ENCODE measurements around the gene MAGEA8. TPM values are rescaled to one million over a fixed set of nuclear protein-coding genes. Genes with fewer than 3 reads are reported as not detected.

The MAGEA8 gene
- total RNA-seq, 1 experiment from 2014 or later: not detected

DNA sequence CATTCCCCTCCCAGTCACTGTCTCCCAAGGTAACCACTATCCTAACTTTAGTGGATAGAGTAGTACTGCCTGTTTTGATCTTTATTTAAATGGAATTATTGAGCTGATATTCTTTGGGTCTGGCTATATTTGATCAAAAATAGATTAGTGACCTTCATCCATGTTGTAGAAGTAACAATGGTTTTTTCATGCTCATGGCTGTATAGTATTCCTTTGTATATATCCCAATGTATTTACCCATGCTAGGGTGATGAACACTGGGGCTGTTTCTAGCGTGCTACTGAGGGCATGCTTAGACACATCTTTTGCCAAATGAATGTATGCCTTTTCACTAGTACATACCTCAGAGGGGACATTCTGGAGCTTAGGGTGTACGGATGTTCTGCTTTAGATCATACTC, 10.1 kb upstream of the MAGEA8 start:
- Histone ChIP-seq H3K4me1 (ENCODE audit: insufficient read depth, low read length, poor library complexity, severe bottlenecking) (no peaks in the 10 kb centered on the region), H3K27ac (ENCODE audit: low read depth, low read length, poor library complexity, severe bottlenecking) (no peak overlapping the region), H3K4me3 (ENCODE audit: low read depth, low read length, poor library complexity, severe bottlenecking) (no peak overlapping the region), H3K36me3 (ENCODE audit: insufficient read depth, low read length, poor library complexity, severe bottlenecking) (no peaks in the 10 kb centered on the region), H3K27me3 (replicated peaks; ENCODE audit: insufficient read depth, low read depth, low read length, poor library complexity) (no peaks in the 10 kb centered on the region), H3K9me3 (ENCODE audit: low read depth, low read length, poor library complexity, severe bottlenecking) (no peaks in the 10 kb centered on the region)
- DNase-seq (ENCODE audit: low spot score): no peak
- ChIA-PET POLR2A (ENCODE audit: low non-redundant PET) (no interaction called here), CTCF (no interaction called here)
- TF ChIP-seq, protein P1, sequence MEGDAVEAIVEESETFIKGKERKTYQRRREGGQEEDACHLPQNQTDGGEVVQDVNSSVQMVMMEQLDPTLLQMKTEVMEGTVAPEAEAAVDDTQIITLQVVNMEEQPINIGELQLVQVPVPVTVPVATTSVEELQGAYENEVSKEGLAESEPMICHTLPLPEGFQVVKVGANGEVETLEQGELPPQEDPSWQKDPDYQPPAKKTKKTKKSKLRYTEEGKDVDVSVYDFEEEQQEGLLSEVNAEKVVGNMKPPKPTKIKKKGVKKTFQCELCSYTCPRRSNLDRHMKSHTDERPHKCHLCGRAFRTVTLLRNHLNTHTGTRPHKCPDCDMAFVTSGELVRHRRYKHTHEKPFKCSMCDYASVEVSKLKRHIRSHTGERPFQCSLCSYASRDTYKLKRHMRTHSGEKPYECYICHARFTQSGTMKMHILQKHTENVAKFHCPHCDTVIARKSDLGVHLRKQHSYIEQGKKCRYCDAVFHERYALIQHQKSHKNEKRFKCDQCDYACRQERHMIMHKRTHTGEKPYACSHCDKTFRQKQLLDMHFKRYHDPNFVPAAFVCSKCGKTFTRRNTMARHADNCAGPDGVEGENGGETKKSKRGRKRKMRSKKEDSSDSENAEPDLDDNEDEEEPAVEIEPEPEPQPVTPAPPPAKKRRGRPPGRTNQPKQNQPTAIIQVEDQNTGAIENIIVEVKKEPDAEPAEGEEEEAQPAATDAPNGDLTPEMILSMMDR (conservative IDR thresholded peaks at IDR 0.05; ENCODE audit: low read depth, low read length): no peak
- TF ChIP-seq EZH2 (IDR thresholded peaks at IDR 0.05; ENCODE audit: borderline replicate concordance, low read depth, low read length, poor library complexity, severe bottlenecking): no peak
- intact Hi-C loops (cut with micrococcal nuclease; ENCODE audit: unreplicated experiment): no loop called here
- no TSS peak for BruUV-seq (replicated peaks)

DNA sequence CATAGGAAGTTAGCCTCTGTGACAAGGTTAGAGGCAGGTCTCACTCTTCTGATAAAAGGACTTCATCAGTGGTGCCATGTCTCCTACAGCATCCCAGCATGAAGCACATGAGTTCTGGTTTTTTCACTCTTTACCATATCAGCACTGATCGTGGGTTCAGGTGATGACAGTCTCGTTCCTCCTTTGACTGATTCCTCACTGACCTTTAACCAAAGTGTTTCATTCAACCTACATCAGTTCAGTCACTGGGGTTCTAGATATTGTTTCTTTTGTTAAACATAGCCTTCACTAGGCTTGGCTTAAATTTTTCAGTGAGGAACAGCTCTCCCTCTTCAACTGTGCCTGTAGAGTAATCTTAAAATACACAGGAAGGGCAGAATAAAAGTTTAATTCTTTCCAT, 9.6 kb upstream of the MAGEA8 start:
- intact Hi-C loops (cut with micrococcal nuclease; ENCODE audit: unreplicated experiment): no loop called here
- Histone ChIP-seq H3K9me3 (ENCODE audit: low read depth, low read length, poor library complexity, severe bottlenecking) (no peaks in the 10 kb centered on the region), H3K27me3 (replicated peaks; ENCODE audit: insufficient read depth, low read depth, low read length, poor library complexity) (no peaks in the 10 kb centered on the region), H3K36me3 (ENCODE audit: insufficient read depth, low read length, poor library complexity, severe bottlenecking) (no peaks in the 10 kb centered on the region), H3K4me3 (ENCODE audit: low read depth, low read length, poor library complexity, severe bottlenecking) (no peak overlapping the region), H3K27ac (ENCODE audit: low read depth, low read length, poor library complexity, severe bottlenecking) (no peak overlapping the region), H3K4me1 (ENCODE audit: insufficient read depth, low read length, poor library complexity, severe bottlenecking) (no peaks in the 10 kb centered on the region)
- no peak for TF ChIP-seq EZH2 (IDR thresholded peaks at IDR 0.05; ENCODE audit: borderline replicate concordance, low read depth, low read length, poor library complexity, severe bottlenecking)
- TF ChIP-seq, protein P1 (conservative IDR thresholded peaks at IDR 0.05; ENCODE audit: low read depth, low read length): no peak
- CTCF ChIA-PET: no interaction called here
- DNase-seq (ENCODE audit: low spot score): no peak
- BruUV-seq (replicated peaks): no TSS peak
- POLR2A ChIA-PET (ENCODE audit: low non-redundant PET): no interaction called here

GRCh38 chrX:149871940-149872339, 9.0 kb upstream of the MAGEA8 start:
- H3K4me3 ChIP-seq (ENCODE audit: low read depth, low read length, poor library complexity, severe bottlenecking): no peak overlapping the region
- H3K27ac ChIP-seq (ENCODE audit: low read depth, low read length, poor library complexity, severe bottlenecking): no peak overlapping the region
- CTCF ChIA-PET: no interaction called here
- no peak for TF ChIP-seq EZH2 (IDR thresholded peaks at IDR 0.05; ENCODE audit: borderline replicate concordance, low read depth, low read length, poor library complexity, severe bottlenecking)
- TF ChIP-seq, protein P1 (conservative IDR thresholded peaks at IDR 0.05; ENCODE audit: low read depth, low read length): peak; percentile 49; the same call in 1 of the 2 replicates
- POLR2A ChIA-PET (ENCODE audit: low non-redundant PET): no interaction called here
- H3K9me3 ChIP-seq (ENCODE audit: low read depth, low read length, poor library complexity, severe bottlenecking): no peaks in the 10 kb centered on the region
- no peaks in the 10 kb centered on the region for H3K36me3 ChIP-seq (ENCODE audit: insufficient read depth, low read length, poor library complexity, severe bottlenecking)
- intact Hi-C loops (cut with micrococcal nuclease; ENCODE audit: unreplicated experiment): no loop called here
- DNase-seq (ENCODE audit: low spot score): peak; percentile 27
- H3K27me3 ChIP-seq (replicated peaks; ENCODE audit: insufficient read depth, low read depth, low read length, poor library complexity): no peaks in the 10 kb centered on the region
- no peaks in the 10 kb centered on the region for H3K4me1 ChIP-seq (ENCODE audit: insufficient read depth, low read length, poor library complexity, severe bottlenecking)
- BruUV-seq (replicated peaks): no TSS peak
